Chondrocyte (in vitro differentiated cells): ENCODE data around the gene TNFRSF21. TPM values are rescaled to one million over a fixed set of nuclear protein-coding genes. Genes with fewer than 3 reads are reported as not detected.

Experiments
- DNase-seq: peaks from one replicate; pipeline ENCODE4 v3.0.0; 2021; ENCODE audit warnings: mixed read lengths, low spot score
- H3K27ac Mint-ChIP-seq: one replicate; pipeline ENCODE4 v1.8.0; 2021; ENCODE audit warnings: mild to moderate bottlenecking, moderate library complexity, mixed read lengths; ENCODE audit not compliant: unreplicated experiment
- H3K27me3 Mint-ChIP-seq: 2 replicates; pipeline ENCODE4 v1.8.0; 2021; ENCODE audit warnings: low read depth, mixed read lengths
- H3K36me3 Mint-ChIP-seq: 2 replicates; pipeline ENCODE4 v1.8.0; 2021; ENCODE audit warnings: low read depth, mixed read lengths
- H3K4me1 Mint-ChIP-seq: 2 replicates; pipeline ENCODE4 v1.8.0; 2021; ENCODE audit warnings: low read depth, mild to moderate bottlenecking, mixed read lengths
- H3K4me3 Mint-ChIP-seq: one replicate; pipeline ENCODE4 v1.8.0; 2021; ENCODE audit warnings: mild to moderate bottlenecking, moderate library complexity, mixed read lengths; ENCODE audit not compliant: unreplicated experiment
- H3K9me3 Mint-ChIP-seq: 2 replicates; pipeline ENCODE4 v1.8.0; 2021; ENCODE audit warnings: low read depth, mixed read lengths
- total RNA-seq: library from RNA; stranded (reverse); gene quantifications from 3 replicates; pipeline ENCODE4 v1.2.1, GENCODE V29; 2021
- TF ChIP-seq, protein P1 (sequence below): fragments of 200-600 bp; sonication (generic); IDR thresholded peaks from 2 replicates; pipeline ENCODE4 v1.5.0; 2021; ENCODE audit warnings: antibody characterized with exemption, mild to moderate bottlenecking, moderate library complexity

TNFRSF21 gene
- total RNA-seq, 1 donor from 2014 or later: 23.1 TPM

DNA sequence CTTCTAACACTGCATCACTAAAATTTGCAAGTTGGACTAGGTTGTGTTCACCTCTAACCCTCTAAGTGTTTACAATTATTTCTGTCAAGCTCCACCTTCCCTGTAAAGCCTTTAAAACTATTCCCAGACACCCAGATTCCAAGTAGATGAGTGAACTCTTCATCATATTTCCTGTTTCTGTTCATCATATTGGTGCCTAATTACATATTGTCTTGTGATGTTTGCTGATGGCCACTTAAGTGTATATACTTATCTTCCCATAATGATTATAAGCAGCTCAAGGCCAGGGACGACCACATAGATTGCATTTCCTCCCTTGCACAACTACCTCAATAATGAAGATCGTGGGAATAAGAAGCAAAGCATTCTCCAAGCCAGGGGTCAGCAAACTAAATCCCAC, 16.8 kb downstream of the TNFRSF21 start:
- TF ChIP-seq, protein P1, sequence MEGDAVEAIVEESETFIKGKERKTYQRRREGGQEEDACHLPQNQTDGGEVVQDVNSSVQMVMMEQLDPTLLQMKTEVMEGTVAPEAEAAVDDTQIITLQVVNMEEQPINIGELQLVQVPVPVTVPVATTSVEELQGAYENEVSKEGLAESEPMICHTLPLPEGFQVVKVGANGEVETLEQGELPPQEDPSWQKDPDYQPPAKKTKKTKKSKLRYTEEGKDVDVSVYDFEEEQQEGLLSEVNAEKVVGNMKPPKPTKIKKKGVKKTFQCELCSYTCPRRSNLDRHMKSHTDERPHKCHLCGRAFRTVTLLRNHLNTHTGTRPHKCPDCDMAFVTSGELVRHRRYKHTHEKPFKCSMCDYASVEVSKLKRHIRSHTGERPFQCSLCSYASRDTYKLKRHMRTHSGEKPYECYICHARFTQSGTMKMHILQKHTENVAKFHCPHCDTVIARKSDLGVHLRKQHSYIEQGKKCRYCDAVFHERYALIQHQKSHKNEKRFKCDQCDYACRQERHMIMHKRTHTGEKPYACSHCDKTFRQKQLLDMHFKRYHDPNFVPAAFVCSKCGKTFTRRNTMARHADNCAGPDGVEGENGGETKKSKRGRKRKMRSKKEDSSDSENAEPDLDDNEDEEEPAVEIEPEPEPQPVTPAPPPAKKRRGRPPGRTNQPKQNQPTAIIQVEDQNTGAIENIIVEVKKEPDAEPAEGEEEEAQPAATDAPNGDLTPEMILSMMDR: no peak
- H3K27ac Mint-ChIP-seq: no peak overlapping the region
- peaks cover 3% of the 10 kb centered on the region for H3K36me3 Mint-ChIP-seq
- no peak overlapping the region for H3K4me3 Mint-ChIP-seq
- H3K4me1 Mint-ChIP-seq: peaks cover 3% of the 10 kb centered on the region
- no peaks in the 10 kb centered on the region for H3K27me3 Mint-ChIP-seq
- DNase-seq: no peak
- peaks cover 12% of the 10 kb centered on the region for H3K9me3 Mint-ChIP-seq

- Mint-ChIP-seq H3K27ac (no peak overlapping the region), H3K9me3 (peaks cover 12% of the 10 kb centered on the region), H3K4me3 (no peak overlapping the region), H3K27me3 (no peaks in the 10 kb centered on the region), H3K4me1 (no peaks in the 10 kb centered on the region), H3K36me3 (peaks cover 3% of the 10 kb centered on the region)
- TF ChIP-seq, protein P1: no peak
- no peak for DNase-seq
These were observed 17.7 kb downstream of the TNFRSF21 start for GRCh38 chr6:47292027-47292426.

DNA sequence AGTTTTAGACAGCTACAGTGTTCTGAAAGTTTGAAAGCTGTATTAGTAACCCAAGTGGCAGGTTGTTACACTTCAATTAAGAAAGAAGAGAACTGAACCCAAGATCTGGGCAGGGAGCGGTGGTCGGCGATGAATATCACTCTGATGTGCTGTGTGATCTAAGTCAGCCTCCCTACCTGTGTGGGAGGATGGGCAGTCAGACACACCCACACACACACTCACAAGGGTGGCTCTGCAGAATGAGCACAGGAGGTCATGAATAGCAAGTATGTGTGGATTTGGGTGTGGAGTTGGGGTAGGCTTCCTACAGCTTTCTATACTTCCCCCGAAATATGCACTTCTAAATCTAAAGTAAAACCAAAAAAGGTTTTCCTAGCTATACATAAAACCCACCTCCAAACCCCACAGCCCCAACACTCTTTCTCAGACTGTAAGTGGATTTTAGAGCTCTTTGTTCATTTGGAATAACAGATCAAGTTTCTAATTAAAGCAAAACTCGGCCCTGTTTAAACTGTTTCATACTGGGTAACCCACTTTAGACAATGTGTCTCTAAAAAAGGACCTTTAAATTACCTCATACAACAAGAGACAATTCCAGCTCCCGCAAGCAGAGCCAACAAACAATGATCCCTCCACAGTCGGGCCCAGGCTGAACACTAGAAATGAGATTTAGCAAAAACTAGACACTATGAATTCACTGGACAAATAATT, 19.4 kb downstream of the TNFRSF21 start:
- TF ChIP-seq, protein P1: no peak
- H3K27me3 Mint-ChIP-seq: no peaks in the 10 kb centered on the region
- peaks cover 9% of the 10 kb centered on the region for H3K36me3 Mint-ChIP-seq
- H3K4me1 Mint-ChIP-seq: no peaks in the 10 kb centered on the region
- H3K9me3 Mint-ChIP-seq: peaks cover 12% of the 10 kb centered on the region
- H3K27ac Mint-ChIP-seq: no peak overlapping the region
- DNase-seq: no peak
- H3K4me3 Mint-ChIP-seq: no peak overlapping the region

GRCh38 chr6:47288267-47289090, 21.2 kb downstream of the TNFRSF21 start:
- H3K36me3 Mint-ChIP-seq: peaks cover 12% of the 10 kb centered on the region
- no peak overlapping the region for H3K27ac Mint-ChIP-seq
- no peak overlapping the region for H3K4me3 Mint-ChIP-seq
- peaks cover 12% of the 10 kb centered on the region for H3K9me3 Mint-ChIP-seq
- DNase-seq: no peak
- H3K4me1 Mint-ChIP-seq: no peaks in the 10 kb centered on the region
- H3K27me3 Mint-ChIP-seq: no peaks in the 10 kb centered on the region
- TF ChIP-seq, protein P1: no peak

DNA sequence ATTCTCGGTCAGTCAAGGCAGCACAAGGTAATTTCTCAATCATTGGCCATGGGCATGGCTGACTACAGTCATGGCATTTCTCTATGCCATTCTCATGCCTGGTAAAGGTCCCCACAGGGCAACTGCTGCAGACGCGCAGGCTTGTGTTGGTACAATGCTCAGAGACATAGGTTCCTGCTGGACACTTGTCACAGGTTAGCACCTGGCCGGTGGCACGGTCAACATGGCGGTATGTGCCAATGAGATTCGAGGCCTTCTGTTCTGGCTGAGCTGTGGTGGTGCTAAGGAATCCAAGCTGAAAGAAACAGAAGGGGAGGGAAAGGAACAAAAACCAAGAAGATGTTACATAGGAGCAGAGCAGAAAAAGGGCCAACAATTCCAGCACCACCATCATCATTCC, 23.4 kb downstream of the TNFRSF21 start:
- DNase-seq: no peak
- no peaks in the 10 kb centered on the region for H3K27me3 Mint-ChIP-seq
- H3K4me1 Mint-ChIP-seq: no peaks in the 10 kb centered on the region
- no peak overlapping the region for H3K4me3 Mint-ChIP-seq
- peaks cover 12% of the 10 kb centered on the region for H3K36me3 Mint-ChIP-seq
- peaks cover 11% of the 10 kb centered on the region for H3K9me3 Mint-ChIP-seq
- no peak overlapping the region for H3K27ac Mint-ChIP-seq
- TF ChIP-seq, protein P1: no peak
